Mesothelial cell of epicardium (in vitro differentiated cells): Measurements from ENCODE around the gene CCIN. TPM values are rescaled to one million over a fixed set of nuclear protein-coding genes. Genes with fewer than 3 reads are reported as not detected.

Experiments
- DNase-seq, 2 experiments: peaks; one replicate each; pipeline ENCODE4 v3.0.0; 2021; ENCODE audit warnings: low spot score in 2 of 2; ENCODE audit not compliant: unreplicated experiment in 2 of 2
- H3K27ac Mint-ChIP-seq: 2 replicates; pipeline ENCODE4 v1.8.0; 2021; ENCODE audit warnings: mixed read lengths
- H3K27me3 Mint-ChIP-seq: 2 replicates; pipeline ENCODE4 v1.8.0; 2021; ENCODE audit warnings: low read depth, mixed read lengths
- H3K36me3 Mint-ChIP-seq: 2 replicates; pipeline ENCODE4 v1.8.0; 2021; ENCODE audit warnings: mixed read lengths
- H3K4me1 Mint-ChIP-seq: 2 replicates; pipeline ENCODE4 v1.8.0; 2021; ENCODE audit warnings: mixed read lengths
- H3K4me3 Mint-ChIP-seq: 2 replicates; pipeline ENCODE4 v1.8.0; 2021; ENCODE audit warnings: mild to moderate bottlenecking, moderate library complexity, mixed read lengths
- H3K9me3 Mint-ChIP-seq: 2 replicates; pipeline ENCODE4 v1.8.0; 2021; ENCODE audit warnings: mixed read lengths
- CTCF ChIP-seq: fragments of 200-600 bp; sonication (generic); IDR thresholded peaks from one replicate; pipeline ENCODE4 v1.5.0; 2021; ENCODE audit warnings: antibody characterized with exemption; ENCODE audit not compliant: unreplicated experiment
- total RNA-seq: library from RNA; stranded (reverse); gene quantifications from 3 replicates; pipeline ENCODE4 v1.2.1, GENCODE V29; 2021

The CCIN gene
- total RNA-seq, 1 donor from 2014 or later: 0.40 TPM

DNA sequence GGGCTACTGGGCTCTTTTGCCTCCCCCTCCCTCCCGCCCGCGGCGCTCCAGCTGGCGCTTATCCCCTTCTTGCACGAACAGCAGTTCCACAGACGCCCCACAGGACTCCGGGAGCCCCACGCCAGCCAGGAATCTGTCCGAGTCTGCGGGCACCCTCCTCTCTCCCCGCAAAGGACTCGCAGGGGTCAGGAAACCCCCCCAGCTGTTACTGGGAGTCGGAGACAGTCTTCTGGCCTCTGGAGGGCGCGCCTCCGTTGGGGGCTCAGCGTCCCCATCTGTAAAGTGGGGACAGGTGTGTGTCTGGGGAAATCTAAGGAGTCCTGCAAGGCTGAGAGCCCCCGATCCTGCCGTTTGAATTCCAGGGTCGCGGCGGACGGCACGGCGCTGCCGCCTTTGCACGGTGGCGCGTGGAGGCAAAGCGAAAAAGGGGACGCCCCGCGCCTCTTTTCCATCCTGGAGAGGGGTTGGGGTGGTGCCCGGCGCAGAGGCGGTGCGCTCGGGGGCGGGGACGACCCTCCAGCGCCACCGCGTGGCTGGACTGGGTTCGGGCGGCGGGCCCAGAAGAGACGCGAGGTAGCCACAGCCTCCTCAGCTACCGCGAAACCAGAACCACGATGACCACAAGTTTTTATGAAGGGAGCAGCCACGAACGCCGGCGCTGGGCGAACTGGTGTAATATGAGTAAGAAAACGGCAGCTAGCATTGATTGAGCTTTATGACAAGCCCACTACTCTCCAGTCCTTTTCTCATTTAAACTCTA is 2.8 kb upstream of the CCIN start:
- peak; percentile 73 to 89 for DNase-seq
- no peaks in the 10 kb centered on the region for H3K36me3 Mint-ChIP-seq
- no peak overlapping the region for H3K27ac Mint-ChIP-seq
- H3K9me3 Mint-ChIP-seq: no peaks in the 10 kb centered on the region
- no peaks in the 10 kb centered on the region for H3K27me3 Mint-ChIP-seq
- H3K4me1 Mint-ChIP-seq: peaks cover 41% of the 10 kb centered on the region
- peak; percentile 84 for TF ChIP-seq CTCF
- peak overlapping the region; percentile 58 for H3K4me3 Mint-ChIP-seq

GRCh38 chr9:36169708-36170107 is 520 bp downstream of the CCIN start:
- H3K4me3 Mint-ChIP-seq: no peak overlapping the region
- H3K27ac Mint-ChIP-seq: no peak overlapping the region
- peaks cover 13% of the 10 kb centered on the region for H3K4me1 Mint-ChIP-seq
- no peaks in the 10 kb centered on the region for H3K27me3 Mint-ChIP-seq
- H3K9me3 Mint-ChIP-seq: no peaks in the 10 kb centered on the region
- DNase-seq: no peak
- no peaks in the 10 kb centered on the region for H3K36me3 Mint-ChIP-seq
- TF ChIP-seq CTCF: no peak

GRCh38 chr9:36170531-36170930 is 1.3 kb downstream of the CCIN start:
- no peaks in the 10 kb centered on the region for H3K36me3 Mint-ChIP-seq

GRCh38 chr9:36173861-36174260 is 4.7 kb downstream of the CCIN start:
- no peak overlapping the region for H3K4me3 Mint-ChIP-seq
- H3K27ac Mint-ChIP-seq: no peak overlapping the region
- DNase-seq: no peak
- peaks cover 5% of the 10 kb centered on the region for H3K4me1 Mint-ChIP-seq
- no peak for TF ChIP-seq CTCF
- H3K36me3 Mint-ChIP-seq: no peaks in the 10 kb centered on the region
- peaks cover 4% of the 10 kb centered on the region for H3K9me3 Mint-ChIP-seq
- no peaks in the 10 kb centered on the region for H3K27me3 Mint-ChIP-seq

More at GRCh38 chr9:36170531-36170930, 1.3 kb downstream of the CCIN start:
- Mint-ChIP-seq H3K27me3 (no peaks in the 10 kb centered on the region), H3K4me3 (no peak overlapping the region), H3K9me3 (no peaks in the 10 kb centered on the region), H3K4me1 (peaks cover 9% of the 10 kb centered on the region), H3K27ac (no peak overlapping the region)
- DNase-seq: no peak
- TF ChIP-seq CTCF: no peak

- Mint-ChIP-seq H3K9me3 (peaks cover 4% of the 10 kb centered on the region), H3K4me3 (no peak overlapping the region), H3K36me3 (no peaks in the 10 kb centered on the region), H3K27ac (no peak overlapping the region), H3K4me1 (peaks cover 5% of the 10 kb centered on the region), H3K27me3 (no peaks in the 10 kb centered on the region)
- DNase-seq: no peak
- TF ChIP-seq CTCF: no peak
Observed at GRCh38 chr9:36174271-36174670, 5.1 kb downstream of the CCIN start.
